HCT116 (cell line): ENCODE data around the gene OR4D6. TPM values are rescaled to one million over a fixed set of nuclear protein-coding genes. Genes with fewer than 3 reads are reported as not detected.

Experiments used
- ATAC-seq: fragments of 200-7000 bp; cut with Tn5 transposase; 2 replicates; pipeline ENCODE4 v1.9.1; 2020; ENCODE audit warnings: mild to moderate bottlenecking, moderate library complexity
- BruUV-seq: library from RNA; stranded (reverse); fragments of 400-500 nt; replicated peaks from 2 replicates; lab custom pipeline; 2021; lab: Mats Ljungman, UMichigan
- CTCF ChIA-PET: fragments of 300-600 bp; sonication (Branson Sonifier 250); formaldehyde crosslinking; loops from one replicate; lab custom pipeline; 2021; ENCODE audit warnings: antibody characterized with exemption; lab: Charles Lee
- POLR2A ChIA-PET: fragments of 300-600, 350-600 bp; sonication (Branson Sonifier 250); formaldehyde crosslinking; loops from one replicate; lab custom pipeline; 2021; ENCODE audit warnings: antibody characterized with exemption; lab: Charles Lee
- RAD21 ChIA-PET, 2 experiments: fragments of 300-600 bp; sonication (Branson Sonifier 250); formaldehyde crosslinking; loops; one replicate each; lab custom pipeline; 2023; ENCODE audit warnings: low total read pairs in 2 of 2; ENCODE audit not compliant: uncharacterized antibody in 2 of 2, unreplicated experiment in 2 of 2, low non-redundant PET in 1 of 2; lab: Charles Lee
- DNase-seq: peaks from one replicate; pipeline ENCODE4 v3.0.0-alpha.2; 2010; ENCODE audit warnings: low read depth, low spot score
- H2AFZ ChIP-seq: fragments of 200-600 bp; shearing (Covaris generic), sonication (generic); 2 replicates; pipeline ENCODE4 v1.6.1; 2017; ENCODE audit warnings: low read depth, mixed run types, mixed read lengths, antibody characterized with exemption, low read length; ENCODE audit not compliant: poor library complexity, severe bottlenecking
- H3K27ac ChIP-seq: 2 replicates; pipeline ENCODE4 v1.5.1; 2012; ENCODE audit warnings: low read depth, low read length
- H3K27me3 ChIP-seq: fragments of 200-600 bp; sonication (generic); 2 replicates; pipeline ENCODE4 v1.6.1; 2016; ENCODE audit warnings: mixed run types, low read length, mixed read lengths; ENCODE audit not compliant: insufficient read depth
- H3K36me3 ChIP-seq, 2 experiments: fragments of 200-500 bp in 1 of 2; fragments of 200-600 bp in 1 of 2; sonication (Bioruptor generic) in 1 of 2; sonication (generic) in 1 of 2; 2 replicates each; pipeline versions ENCODE4 v1.5.1 to v1.6.1; 2014 to 2016; ENCODE audit warnings: low read length in 2 of 2, inconsistent platforms in 1 of 2, mixed read lengths in 1 of 2, mixed run types in 1 of 2; ENCODE audit not compliant: insufficient read depth in 2 of 2, control insufficient read depth in 1 of 2
- H3K4me1 ChIP-seq, 2 experiments: fragments of 200-600 bp in 1 of 2; sonication (generic) in 1 of 2; 2 replicates each; pipeline versions ENCODE4 v1.5.1 to v1.6.1; 2012 to 2017; ENCODE audit warnings: low read length in 2 of 2, inconsistent platforms in 1 of 2, mild to moderate bottlenecking in 1 of 2, mixed read lengths in 1 of 2, mixed run types in 1 of 2, moderate library complexity in 1 of 2; ENCODE audit not compliant: insufficient read depth in 2 of 2, control insufficient read depth in 1 of 2
- H3K4me2 ChIP-seq: fragments of 200-600 bp; sonication (generic); 2 replicates; pipeline ENCODE4 v1.6.1; 2017; ENCODE audit warnings: mixed run types, low read length, mixed read lengths
- H3K4me3 ChIP-seq, 2 experiments: fragments of 200-600 bp in 1 of 2; sonication (generic) in 1 of 2; replicated peaks in 1 of 2; 2 replicates each; pipeline ENCODE4 v1.5.1; 2011 to 2016; ENCODE audit warnings: low read length in 2 of 2, control low read depth in 1 of 2, low read depth in 1 of 2, mild to moderate bottlenecking in 1 of 2, mixed read lengths in 1 of 2, mixed run types in 1 of 2
- H3K79me2 ChIP-seq: fragments of 200-600 bp; sonication (generic); 2 replicates; pipeline ENCODE4 v1.6.1; 2017; ENCODE audit warnings: mild to moderate bottlenecking, mixed run types, low read length, moderate library complexity, mixed read lengths; ENCODE audit not compliant: insufficient read depth
- H3K9ac ChIP-seq: fragments of 200-600 bp; sonication (generic); 2 replicates; pipeline ENCODE4 v1.6.1; 2016; ENCODE audit warnings: low read length, mixed read lengths
- H3K9me2 ChIP-seq: fragments of 200-600 bp; sonication (generic), shearing (Covaris generic); 2 replicates; pipeline ENCODE4 v1.6.1; 2017; ENCODE audit warnings: mixed run types, mild to moderate bottlenecking, moderate library complexity; ENCODE audit not compliant: insufficient read depth
- H3K9me3 ChIP-seq, 2 experiments: fragments of 200-500 bp in 1 of 2; fragments of 200-600 bp in 1 of 2; sonication (Bioruptor generic) in 1 of 2; sonication (generic) in 1 of 2; 2 replicates each; pipeline ENCODE4 v1.6.1; 2014 to 2017; ENCODE audit warnings: low read length in 2 of 2, mixed read lengths in 2 of 2, inconsistent platforms in 1 of 2, low read depth in 1 of 2, mild to moderate bottlenecking in 1 of 2, mixed run types in 1 of 2, moderate library complexity in 1 of 2; ENCODE audit not compliant: control insufficient read depth in 1 of 2, insufficient read depth in 1 of 2
- H4K20me1 ChIP-seq: fragments of 200-600 bp; sonication (generic), shearing (Covaris generic); 2 replicates; pipeline ENCODE4 v1.6.1; 2017; ENCODE audit warnings: mixed run types, mild to moderate bottlenecking, moderate library complexity; ENCODE audit not compliant: insufficient read depth
- CEBPB ChIP-seq: IDR thresholded peaks from 2 replicates; pipeline ENCODE4 v1.6.1; 2012; ENCODE audit warnings: low read depth
- CTCF ChIP-seq, 3 experiments: fragments of 200-600 bp in 1 of 3; sonication (generic) in 1 of 3; IDR thresholded peaks in 2 of 3; conservative IDR thresholded peaks in 1 of 3; 2 replicates each; pipeline ENCODE4 v1.5.1; 2012 to 2017; ENCODE audit warnings: low read depth in 2 of 3, low read length in 2 of 3, antibody characterized with exemption in 1 of 3, borderline replicate concordance in 1 of 3, control low read depth in 1 of 3, mild to moderate bottlenecking in 1 of 3, mixed read lengths in 1 of 3, mixed run types in 1 of 3, moderate library complexity in 1 of 3; ENCODE audit not compliant: insufficient read depth in 1 of 3
- EGR1 ChIP-seq: IDR thresholded peaks from 2 replicates; pipeline ENCODE4 v1.6.1; 2012; ENCODE audit warnings: low read depth
- ELF1 ChIP-seq: IDR thresholded peaks from 2 replicates; pipeline ENCODE4 v1.6.1; 2012; ENCODE audit warnings: low read depth, borderline replicate concordance
- EZH2 ChIP-seq: fragments of 200-600 bp; sonication (generic); IDR thresholded peaks from 2 replicates; pipeline ENCODE4 v1.6.1; 2017; ENCODE audit warnings: antibody characterized with exemption, mixed run types
- FOSL1 ChIP-seq: IDR thresholded peaks from 2 replicates; pipeline ENCODE4 v1.6.1; 2012; ENCODE audit warnings: low read depth
- MAX ChIP-seq: IDR thresholded peaks from 2 replicates; pipeline ENCODE4 v1.6.1; 2012
- POLR2AphosphoS5 ChIP-seq: IDR thresholded peaks from 2 replicates; pipeline ENCODE4 v1.6.1; 2011; ENCODE audit warnings: mild to moderate bottlenecking, low read depth, low read length, moderate library complexity
- RAD21 ChIP-seq: IDR thresholded peaks from 2 replicates; pipeline ENCODE4 v1.6.1; 2012; ENCODE audit warnings: low read depth, mild to moderate bottlenecking
- REST ChIP-seq: IDR thresholded peaks from 2 replicates; pipeline ENCODE4 v1.6.1; 2012; ENCODE audit warnings: low read depth
- SIN3A ChIP-seq: IDR thresholded peaks from 2 replicates; pipeline ENCODE4 v1.6.1; 2012; ENCODE audit warnings: low read depth
- TCF7L2 ChIP-seq: IDR thresholded peaks from 2 replicates; pipeline ENCODE4 v1.7.0; 2011; ENCODE audit warnings: borderline replicate concordance, inconsistent platforms; ENCODE audit not compliant: insufficient read depth, insufficient read length; ENCODE audit errors: extremely low read depth
- ZBTB33 ChIP-seq: IDR thresholded peaks from 2 replicates; pipeline ENCODE4 v1.6.1; 2011; ENCODE audit warnings: mild to moderate bottlenecking, low read length, moderate library complexity; ENCODE audit not compliant: insufficient replicate concordance; ENCODE audit errors: extremely low read depth
- ZNF274 ChIP-seq: fragments of 200-500 bp; sonication (Bioruptor generic); IDR thresholded peaks from 2 replicates; pipeline ENCODE4 v1.6.1; 2014; ENCODE audit warnings: mild to moderate bottlenecking, low read depth, low read length, inconsistent platforms
- intact Hi-C: fragments of 100-400 bp; cut with micrococcal nuclease; formaldehyde crosslinking; loops from 2 replicates; pipeline ENCODE4 v1.10.0; 2022
- total RNA-seq: library from RNA; stranded (reverse); gene quantifications from one replicate; pipeline ENCODE4 v1.2.1, GENCODE V29; 2021; ENCODE audit not compliant: unreplicated experiment

OR4D6 gene
- total RNA-seq, 1 experiment from 2014 or later, result not detected

GRCh38 chr11:59425131-59425530 is 31.6 kb upstream of the OR4D6 start:
- intact Hi-C loops, result no loop called here

More at GRCh38 chr11:59425131-59425530, 31.6 kb upstream of the OR4D6 start:
- no peak overlapping the region for H3K27ac ChIP-seq
- no TSS peak for BruUV-seq
- no peak overlapping the region for H3K4me3 ChIP-seq
- no peaks in the 10 kb centered on the region for H3K79me2 ChIP-seq
- ChIA-PET RAD21 (no interaction called here), CTCF (interaction anchor here (1.3 kb wide), 1 partner anchor 254 kb away, joined by 3 read pairs; no protein-coding TSS in a partner anchor), POLR2A (no interaction called here)
- H3K27me3 ChIP-seq, result no peaks in the 10 kb centered on the region
- no peak overlapping the region for H3K9ac ChIP-seq
- H3K4me2 ChIP-seq, result no peak overlapping the region
- ATAC-seq (no peak), DNase-seq (no peak)
- H3K4me1 ChIP-seq, result no peaks in the 10 kb centered on the region
- no peaks in the 10 kb centered on the region for H4K20me1 ChIP-seq
- no peaks in the 10 kb centered on the region for H3K9me3 ChIP-seq
- H3K9me2 ChIP-seq, result no peaks in the 10 kb centered on the region
- no peaks in the 10 kb centered on the region for H3K36me3 ChIP-seq
- TF ChIP-seq TCF7L2, result no peak
- no peak for TF ChIP-seq EGR1
- no peak for TF ChIP-seq ZNF274
- TF ChIP-seq ZBTB33, result no peak
- no peak for TF ChIP-seq CEBPB
- no peak for TF ChIP-seq POLR2AphosphoS5
- no peak for TF ChIP-seq MAX
- no peak for TF ChIP-seq FOSL1
- TF ChIP-seq SIN3A, result no peak
- TF ChIP-seq CTCF (IDR thresholded peaks at IDR 0.05 in 2 of 3, conservative IDR thresholded peaks at IDR 0.05 in 1 of 3; ENCODE audit: borderline replicate concordance in 1 of 3, insufficient read depth in 1 of 3, low read depth in 2 of 3, low read length in 2 of 3), result no peak
- no peak for TF ChIP-seq REST
- no peak for TF ChIP-seq RAD21
- TF ChIP-seq EZH2, result no peak
- TF ChIP-seq ELF1, result no peak
- no peak overlapping the region for H2AFZ ChIP-seq
